IPS DF 4.7 (cell line): ENCODE measurements around the gene DNAJA3.
"Not testable (repeated sequence)": the region's sequence is repeated elsewhere in the genome, so short reads cannot be mapped to it uniquely, and the experiment has no call there.

Source experiments
- DNase-seq: peaks from one replicate; pipeline ENCODE4 v3.0.0-alpha.2; 2013; ENCODE audit warnings: low spot score; ENCODE audit errors: extremely low read depth

The DNAJA3 gene

GRCh38 chr16:4386951-4387565 lies 38.6 kb upstream of the DNAJA3 start:
- DNase-seq: no peak

GRCh38 chr16:4387781-4388180 lies 37.9 kb upstream of the DNAJA3 start:
- no peak for DNase-seq

GRCh38 chr16:4388271-4389021 lies 37.2 kb upstream of the DNAJA3 start:
- DNase-seq: no peak

- no peak for DNase-seq
These were observed 36.4 kb upstream of the DNAJA3 start for GRCh38 chr16:4389051-4389955.

- no peak for DNase-seq
These were observed 35.1 kb upstream of the DNAJA3 start for GRCh38 chr16:4390266-4391260.

GRCh38 chr16:4391631-4392381 lies 33.9 kb upstream of the DNAJA3 start:
- no peak for DNase-seq

- no peak for DNase-seq
These were observed 33.1 kb upstream of the DNAJA3 start for GRCh38 chr16:4392382-4393239.

GRCh38 chr16:4393240-4393600 lies 32.4 kb upstream of the DNAJA3 start:
- DNase-seq: no peak

- not testable (repeated sequence) for DNase-seq
These were observed 31.8 kb upstream of the DNAJA3 start for GRCh38 chr16:4393850-4394249.

- no peak for DNase-seq
These were observed 30.5 kb upstream of the DNAJA3 start for GRCh38 chr16:4395055-4395726.

- no peak for DNase-seq
These were observed 26.5 kb upstream of the DNAJA3 start for GRCh38 chr16:4399001-4399730.

- no peak for DNase-seq
These were observed 24.6 kb upstream of the DNAJA3 start for GRCh38 chr16:4401094-4401501.

- DNase-seq: no peak
These were observed 24.2 kb upstream of the DNAJA3 start for GRCh38 chr16:4401510-4401909.

GRCh38 chr16:4402439-4403132 lies 23.1 kb upstream of the DNAJA3 start:
- no peak for DNase-seq

- no peak for DNase-seq
These were observed 22.3 kb upstream of the DNAJA3 start for GRCh38 chr16:4403133-4403949.

GRCh38 chr16:4404247-4404966 lies 21.3 kb upstream of the DNAJA3 start:
- no peak for DNase-seq
